GM12874 (cell line): ENCODE results near the gene SLC38A1.

Experiments used
- CTCF ChIP-seq: IDR thresholded peaks from 2 replicates; pipeline ENCODE4 v1.5.1; 2011; ENCODE audit warnings: low read depth, mild to moderate bottlenecking, control low read depth, low read length, moderate library complexity; ENCODE audit not compliant: insufficient read depth

Gene SLC38A1

GRCh38 chr12:46261646-46262045 is 7.2 kb downstream of the SLC38A1 start:
- no peak for TF ChIP-seq CTCF

- TF ChIP-seq CTCF = no peak
Observed at GRCh38 chr12:46260913-46261476, 7.8 kb downstream of the SLC38A1 start.

GRCh38 chr12:46260124-46260912 is 8.5 kb downstream of the SLC38A1 start:
- TF ChIP-seq CTCF = no peak

GRCh38 chr12:46259713-46260112 is 9.1 kb downstream of the SLC38A1 start:
- TF ChIP-seq CTCF = no peak

- no peak for TF ChIP-seq CTCF
Observed at GRCh38 chr12:46259071-46259470, 9.8 kb downstream of the SLC38A1 start.

GRCh38 chr12:46258129-46258528 is 10.7 kb downstream of the SLC38A1 start:
- TF ChIP-seq CTCF = no peak

- TF ChIP-seq CTCF = no peak
Observed at GRCh38 chr12:46256942-46257341, 11.9 kb downstream of the SLC38A1 start.
